NCI-H82 treated with DMSO at 0.1 percent for 48 hours (cell line): Measurements from ENCODE around the gene MRTFA.
"Not testable (repeated sequence)": the region's sequence is repeated elsewhere in the genome, so short reads cannot be mapped to it uniquely, and the experiment has no call there.

Source experiments
- DNase-seq: peaks from one replicate; lab custom pipeline; 2025; ENCODE audit not compliant: unreplicated experiment; lab: John Stamatoyannopoulos, UW

Gene MRTFA

DNA sequence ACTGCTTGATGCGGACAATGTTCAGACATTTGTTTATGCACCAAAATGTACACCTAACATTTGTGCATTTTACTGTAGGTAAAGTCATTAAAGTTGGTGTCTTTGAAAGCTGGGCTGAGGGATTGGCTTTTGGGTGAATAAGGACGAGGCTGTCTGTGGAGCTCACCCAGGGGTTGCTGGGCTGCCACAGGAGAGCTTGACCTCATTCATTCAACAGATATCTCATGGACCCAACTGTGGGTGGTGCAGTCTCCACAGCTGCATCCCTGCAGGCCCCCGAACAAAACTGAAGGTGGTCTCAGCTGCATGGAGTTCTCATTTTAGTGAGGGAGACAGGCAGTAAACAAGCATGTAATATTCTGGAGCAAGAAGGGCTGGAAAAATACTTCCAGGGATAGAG is 233.4 kb downstream of the MRTFA start:
- DNase-seq: no peak

DNA sequence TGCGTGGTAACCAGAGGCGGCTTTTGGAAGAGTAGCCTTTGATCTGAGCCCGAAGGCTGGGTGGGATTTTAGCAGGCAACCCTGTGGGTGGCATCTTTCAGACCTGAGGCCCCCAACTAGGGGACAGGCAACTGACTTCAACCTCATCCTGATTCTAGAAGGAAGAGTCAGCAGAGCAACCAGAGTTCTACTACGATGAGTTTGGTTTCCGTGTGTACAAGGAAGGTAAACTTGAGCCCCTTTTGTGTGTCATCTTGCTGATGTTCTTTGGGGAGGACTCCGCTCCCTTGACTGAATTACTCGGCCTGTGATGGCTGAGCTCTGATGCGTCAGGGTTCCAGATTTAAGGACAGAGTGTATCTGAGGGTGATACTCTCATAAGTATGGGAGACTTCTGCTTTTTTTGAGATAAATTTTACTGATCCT is 234.5 kb downstream of the MRTFA start:
- DNase-seq: no peak

- DNase-seq: no peak
Measured at GRCh38 chr22:40401532-40401931, 235.0 kb downstream of the MRTFA start.

DNA sequence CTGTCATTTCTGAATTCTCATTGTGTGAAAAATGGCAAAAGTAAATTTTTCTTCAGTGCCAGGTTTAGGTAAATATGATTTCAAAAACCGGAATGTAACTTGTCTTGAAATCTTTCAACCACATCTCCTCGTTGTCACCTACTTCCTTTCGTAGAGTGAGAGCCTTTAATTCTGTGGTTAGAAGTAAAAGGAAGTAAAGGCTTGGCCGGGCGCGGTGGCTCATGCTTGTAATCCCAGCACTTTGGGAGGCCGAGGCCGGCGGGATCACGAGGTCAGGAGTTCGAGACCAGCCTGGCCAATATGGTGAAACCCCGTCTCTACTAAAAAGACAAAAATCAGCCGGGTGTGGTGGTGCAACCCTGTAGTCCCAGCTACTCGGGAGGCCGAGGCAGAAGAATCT is 236.4 kb downstream of the MRTFA start:
- no peak for DNase-seq

DNA sequence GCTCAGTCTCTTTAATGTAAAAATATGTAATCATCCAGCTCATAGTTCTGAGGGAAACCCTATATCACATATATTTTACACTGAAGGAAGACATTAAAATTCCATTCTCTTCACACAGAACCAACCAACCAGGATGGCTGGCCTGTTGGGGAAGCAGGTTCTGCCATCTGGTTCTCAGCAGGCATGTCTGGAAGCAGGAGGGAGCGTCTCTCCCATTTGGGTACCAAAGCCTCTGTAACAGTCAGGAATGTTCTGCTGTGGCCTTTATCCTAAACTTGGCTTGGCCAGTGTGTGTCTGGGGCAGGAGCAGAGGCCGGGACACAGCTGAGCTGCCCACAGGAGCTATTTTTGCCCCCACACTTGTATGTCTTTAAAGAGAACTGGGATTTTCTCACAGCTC is 236.9 kb downstream of the MRTFA start:
- DNase-seq: no peak

DNA sequence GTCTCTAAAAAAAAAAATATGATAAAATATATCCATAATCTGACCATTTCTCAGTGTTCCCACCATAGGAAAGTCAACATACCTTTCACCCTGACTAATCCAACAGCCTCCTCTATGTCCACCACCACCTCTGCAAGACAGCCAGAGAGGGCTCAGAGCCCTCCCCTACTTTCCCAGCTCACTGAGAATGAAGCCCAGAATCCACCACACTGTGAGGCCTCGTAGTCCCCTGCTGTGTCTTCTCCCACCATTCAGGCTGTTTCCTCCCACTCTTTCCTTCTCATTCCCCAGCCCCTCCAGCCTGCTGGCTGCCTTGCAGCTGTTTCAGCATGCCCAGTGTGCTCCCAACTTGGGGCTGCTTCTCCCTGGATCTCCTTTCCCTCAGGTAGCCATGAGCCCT is 239.1 kb downstream of the MRTFA start:
- no peak for DNase-seq

DNA sequence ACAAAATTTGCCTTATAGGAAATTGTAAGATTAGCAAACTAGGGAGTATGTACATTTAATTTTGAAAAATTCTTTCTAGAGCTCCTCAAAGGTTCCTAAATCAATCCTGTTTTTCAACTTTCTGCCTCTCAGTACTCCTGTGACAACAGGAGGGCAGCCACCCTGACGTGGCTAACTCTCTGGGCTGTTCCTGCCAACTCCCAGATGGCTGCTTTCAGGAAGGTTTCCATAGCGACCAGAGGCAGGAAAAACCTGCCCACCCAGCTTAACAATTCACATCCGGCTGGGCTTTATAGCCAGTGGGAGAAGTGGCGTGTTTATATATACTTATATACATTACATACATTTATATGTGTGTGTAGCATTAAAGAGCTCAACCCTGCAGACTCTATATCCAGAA is 239.6 kb downstream of the MRTFA start:
- DNase-seq: no peak

- no peak for DNase-seq
Measured at GRCh38 chr22:40395607-40396006, 240.9 kb downstream of the MRTFA start.

GRCh38 chr22:40394607-40395006 is 241.9 kb downstream of the MRTFA start:
- no peak for DNase-seq

DNA sequence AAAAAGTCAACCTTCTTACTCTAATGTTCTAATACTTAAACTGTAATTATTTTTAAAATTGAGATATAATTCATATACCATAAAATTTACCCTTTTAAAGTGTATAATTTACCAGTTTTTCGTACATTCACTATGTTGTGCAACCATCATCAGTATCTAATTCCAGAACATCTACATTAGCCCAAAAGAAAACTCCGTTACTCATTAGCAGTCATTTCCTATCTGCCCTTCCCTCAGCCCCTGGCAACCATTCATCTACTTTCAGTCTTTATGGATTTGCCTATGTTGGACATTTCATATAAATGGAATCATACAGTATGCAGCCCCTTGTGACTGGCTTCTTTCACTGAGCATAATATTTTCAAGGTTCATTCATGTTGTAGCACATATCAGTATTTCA is 243.9 kb downstream of the MRTFA start:
- DNase-seq: no peak

DNA sequence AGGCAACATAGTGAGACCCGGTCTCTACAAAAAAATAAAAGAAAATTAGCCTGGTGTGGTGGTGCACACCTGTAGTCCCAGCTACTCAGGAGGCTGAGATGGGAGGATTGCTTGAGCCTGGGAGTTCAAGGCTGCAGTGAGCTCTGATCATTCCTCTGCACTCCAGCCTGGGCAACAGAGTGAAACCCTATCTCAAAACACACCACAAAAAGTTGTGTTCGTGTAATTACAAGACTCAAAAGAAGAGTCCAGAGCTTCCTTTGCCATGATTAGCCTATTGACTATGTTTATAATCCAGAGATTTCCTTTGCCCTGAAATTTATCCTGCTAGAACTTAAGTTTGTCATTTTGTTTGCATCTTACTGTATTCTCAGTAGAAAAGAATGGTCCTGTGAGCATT is 245.1 kb downstream of the MRTFA start:
- DNase-seq: no peak

GRCh38 chr22:40388231-40388630 is 248.3 kb downstream of the MRTFA start:
- DNase-seq: no peak

GRCh38 chr22:40387746-40388145 is 248.8 kb downstream of the MRTFA start:
- no peak for DNase-seq

DNA sequence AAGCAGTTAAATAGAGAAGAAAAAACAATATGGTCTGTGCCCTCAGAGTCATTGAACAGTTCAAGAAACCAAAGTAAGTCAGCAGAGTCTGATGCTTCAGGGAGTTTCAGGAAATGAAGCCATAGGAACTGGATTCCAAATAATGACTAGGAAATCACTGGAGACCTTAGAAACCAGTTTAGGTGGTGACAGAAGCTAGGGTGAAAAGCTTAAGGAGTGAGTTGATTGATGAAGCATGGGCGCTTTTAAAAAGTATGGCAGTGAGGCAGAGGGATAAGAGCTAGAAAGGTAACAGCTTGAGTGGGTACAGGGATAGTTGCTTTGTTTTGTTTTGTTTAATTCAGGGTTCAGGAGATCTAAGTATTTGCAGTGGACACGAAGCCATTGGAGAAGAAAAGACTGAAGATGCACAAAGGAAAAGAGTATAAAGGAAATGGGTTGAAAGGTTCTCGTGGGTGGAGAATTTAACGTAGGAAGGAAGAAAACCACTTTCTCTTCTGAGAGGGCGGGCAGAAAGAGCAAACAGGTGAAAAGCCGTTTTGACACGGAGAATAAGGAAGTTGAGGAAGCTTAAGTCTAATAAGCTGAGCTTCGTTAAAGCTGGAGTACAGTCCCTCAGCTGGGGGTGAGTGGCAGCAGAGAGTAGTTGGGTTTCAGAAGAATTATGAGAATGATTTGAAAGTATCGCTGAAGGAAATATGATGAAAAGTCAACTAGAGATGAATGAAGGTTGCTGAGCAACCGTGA is 251.3 kb downstream of the MRTFA start:
- DNase-seq: no peak

- DNase-seq: no peak
Measured at GRCh38 chr22:40383905-40384304, 252.6 kb downstream of the MRTFA start.

DNA sequence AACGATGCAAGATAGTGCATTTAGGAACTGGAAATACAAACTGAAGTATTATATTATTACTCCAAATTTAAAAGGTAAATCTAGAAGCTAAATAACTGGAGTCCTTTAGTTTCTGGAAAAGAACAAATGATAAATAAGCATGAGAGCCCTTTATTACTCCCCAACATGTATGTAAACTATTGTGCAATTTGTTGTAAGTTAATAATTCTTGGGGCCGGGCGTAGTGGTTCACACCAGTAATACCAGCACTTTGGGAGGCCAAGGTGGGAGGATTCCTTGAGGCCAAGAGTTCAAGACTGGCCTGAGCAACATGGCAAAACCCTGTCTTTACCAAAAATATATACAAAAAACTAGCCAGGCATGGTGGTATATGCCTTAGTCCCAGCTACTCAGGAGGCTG is 255.1 kb downstream of the MRTFA start:
- no peak for DNase-seq

- not testable (repeated sequence) for DNase-seq
Measured at GRCh38 chr22:40378448-40378847, 258.1 kb downstream of the MRTFA start.

DNA sequence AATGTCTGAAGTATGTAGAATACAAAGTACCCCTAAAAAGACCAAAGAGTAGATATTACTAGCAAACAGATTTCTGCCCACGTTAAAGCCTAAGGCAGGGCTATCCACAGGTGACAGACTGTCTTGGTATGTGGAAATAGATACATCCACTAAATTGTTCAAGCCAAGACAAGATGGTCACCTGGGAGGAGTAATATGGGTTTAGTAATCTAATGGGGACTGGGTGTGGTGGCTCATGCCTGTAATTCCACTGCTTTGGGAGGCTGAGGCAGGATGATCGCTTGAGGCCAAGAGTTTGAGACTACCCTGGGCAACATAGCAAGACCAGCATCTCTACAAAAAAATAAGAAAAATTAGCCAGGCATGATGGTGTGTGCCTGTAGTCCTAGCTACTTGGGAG is 258.6 kb downstream of the MRTFA start:
- no peak for DNase-seq

GRCh38 chr22:40376149-40376548 is 260.4 kb downstream of the MRTFA start:
- no peak for DNase-seq

- no peak for DNase-seq
Measured at GRCh38 chr22:40374567-40374966, 262.0 kb downstream of the MRTFA start.

- no peak for DNase-seq
Measured at GRCh38 chr22:40368836-40369235, 267.7 kb downstream of the MRTFA start.

GRCh38 chr22:40368016-40368415 is 268.5 kb downstream of the MRTFA start:
- no peak for DNase-seq

- DNase-seq: no peak
Measured at GRCh38 chr22:40367342-40367741, 269.2 kb downstream of the MRTFA start.
